H9 (cell line): ENCODE measurements around the gene MLKL. TPM values are rescaled to one million over a fixed set of nuclear protein-coding genes. Genes with fewer than 3 reads are reported as not detected.

ENCODE experiments used
- DNase-seq: peaks from one replicate; pipeline ENCODE4 v3.0.0-alpha.2; 2017
- H2AFZ ChIP-seq: one replicate; pipeline ENCODE4 v1.6.1; 2013; ENCODE audit warnings: mild to moderate bottlenecking, low read length, control low read depth, moderate library complexity
- H2AK5ac ChIP-seq: 2 replicates; pipeline ENCODE4 v1.6.1; 2013; ENCODE audit warnings: low read length, control low read depth, mixed read lengths; ENCODE audit not compliant: insufficient read length
- H2BK120ac ChIP-seq: one replicate; pipeline ENCODE4 v1.6.1; 2013; ENCODE audit warnings: low read depth, mild to moderate bottlenecking, low read length, control low read depth, inconsistent platforms; ENCODE audit not compliant: poor library complexity, severe bottlenecking
- H2BK12ac ChIP-seq: 2 replicates; pipeline ENCODE4 v1.6.1; 2013; ENCODE audit warnings: low read length, control low read depth, mixed read lengths, low read depth; ENCODE audit not compliant: insufficient read length
- H2BK15ac ChIP-seq: 2 replicates; pipeline ENCODE4 v1.6.1; 2013; ENCODE audit warnings: low read depth, low read length, control low read depth
- H2BK20ac ChIP-seq: one replicate; pipeline ENCODE4 v1.6.1; 2013; ENCODE audit warnings: low read depth, mild to moderate bottlenecking, low read length, control low read depth, inconsistent platforms; ENCODE audit not compliant: poor library complexity, severe bottlenecking
- H2BK5ac ChIP-seq: 2 replicates; pipeline ENCODE4 v1.6.1; 2013; ENCODE audit warnings: low read length, control low read depth, mixed read lengths; ENCODE audit not compliant: insufficient read length
- H3K14ac ChIP-seq: 2 replicates; pipeline ENCODE4 v1.6.1; 2013; ENCODE audit warnings: low read length, control low read depth; ENCODE audit not compliant: insufficient read depth
- H3K18ac ChIP-seq: 2 replicates; pipeline ENCODE4 v1.6.1; 2013; ENCODE audit warnings: low read depth, mild to moderate bottlenecking, mixed read lengths, low read length, control low read depth; ENCODE audit not compliant: insufficient read length
- H3K23ac ChIP-seq: 2 replicates; pipeline ENCODE4 v1.6.1; 2013; ENCODE audit warnings: low read length, control low read depth, mixed read lengths, low read depth; ENCODE audit not compliant: insufficient read length
- H3K23me2 ChIP-seq: 2 replicates; pipeline ENCODE4 v1.6.1; 2013; ENCODE audit warnings: low read depth, mild to moderate bottlenecking, mixed read lengths, low read length, control low read depth; ENCODE audit not compliant: insufficient read length, poor library complexity, severe bottlenecking
- H3K27ac ChIP-seq: 2 replicates; pipeline ENCODE4 v1.5.1; 2013; ENCODE audit warnings: low read length, control low read depth, mixed read lengths, low read depth; ENCODE audit not compliant: insufficient read length
- H3K27me3 ChIP-seq: 2 replicates; pipeline ENCODE4 v1.6.1; 2013; ENCODE audit warnings: low read length, control low read depth, inconsistent platforms; ENCODE audit not compliant: insufficient read depth
- H3K4ac ChIP-seq: 2 replicates; pipeline ENCODE4 v1.6.1; 2013; ENCODE audit warnings: low read depth, mild to moderate bottlenecking, control low read depth, inconsistent platforms, low read length, moderate library complexity
- H3K4me1 ChIP-seq: 2 replicates; pipeline ENCODE4 v1.6.1; 2013; ENCODE audit warnings: low read length, control low read depth, inconsistent platforms; ENCODE audit not compliant: insufficient read depth
- H3K4me2 ChIP-seq: 2 replicates; pipeline ENCODE4 v1.6.1; 2013; ENCODE audit warnings: low read length, control low read depth, mixed read lengths; ENCODE audit not compliant: insufficient read length, insufficient read depth
- H3K56ac ChIP-seq: 2 replicates; pipeline ENCODE4 v1.6.1; 2013; ENCODE audit warnings: low read depth, mild to moderate bottlenecking, mixed read lengths, low read length, control low read depth; ENCODE audit not compliant: insufficient read length
- H3K79me1 ChIP-seq: 2 replicates; pipeline ENCODE4 v1.6.1; 2013; ENCODE audit warnings: low read depth, mild to moderate bottlenecking, moderate library complexity, low read length, control low read depth, inconsistent platforms; ENCODE audit not compliant: insufficient read depth, poor library complexity, severe bottlenecking
- H3K79me2 ChIP-seq: 2 replicates; pipeline ENCODE4 v1.6.1; 2013; ENCODE audit warnings: low read length, control low read depth, inconsistent platforms; ENCODE audit not compliant: insufficient read depth
- H3K9ac ChIP-seq: 2 replicates; pipeline ENCODE4 v1.6.1; 2013; ENCODE audit warnings: low read length, control low read depth, mixed read lengths; ENCODE audit not compliant: insufficient read length; ENCODE audit errors: extremely low read depth
- H3K9me3 ChIP-seq: one replicate; pipeline ENCODE4 v1.6.1; 2013; ENCODE audit warnings: low read depth, low read length, inconsistent platforms; ENCODE audit not compliant: control insufficient read depth
- H3T11ph ChIP-seq: one replicate; pipeline ENCODE4 v1.6.1; 2013; ENCODE audit warnings: mild to moderate bottlenecking, low read length, control low read depth, inconsistent platforms
- H4K20me1 ChIP-seq: one replicate; pipeline ENCODE4 v1.6.1; 2013; ENCODE audit not compliant: control insufficient read depth, insufficient read length, insufficient read depth
- H4K5ac ChIP-seq: 2 replicates; pipeline ENCODE4 v1.6.1; 2013; ENCODE audit warnings: low read depth, mild to moderate bottlenecking, mixed read lengths, low read length, control low read depth; ENCODE audit not compliant: insufficient read length
- H4K8ac ChIP-seq: replicated peaks from 2 replicates; pipeline ENCODE4 v1.6.1; 2013; ENCODE audit warnings: low read length, control low read depth, mixed read lengths, low read depth; ENCODE audit not compliant: insufficient read length
- H4K91ac ChIP-seq: 2 replicates; pipeline ENCODE4 v1.6.1; 2013; ENCODE audit warnings: low read depth, mild to moderate bottlenecking, moderate library complexity, mixed read lengths, low read length, control low read depth; ENCODE audit not compliant: insufficient read length
- H3K27ac Mint-ChIP-seq, 3 experiments: 2 replicates in 2 of 3; 3 replicates in 1 of 3; pipeline ENCODE4 v1.8.0; 2020 to 2021; ENCODE audit warnings: mixed read lengths in 3 of 3, mild to moderate bottlenecking in 1 of 3, moderate library complexity in 1 of 3
- H3K27me3 Mint-ChIP-seq: 2 replicates; pipeline ENCODE4 v1.8.0; 2021; ENCODE audit warnings: low read depth, mild to moderate bottlenecking, moderate library complexity, mixed read lengths
- H3K36me3 Mint-ChIP-seq, 3 experiments: 2 replicates in 2 of 3; 3 replicates in 1 of 3; pipeline ENCODE4 v1.8.0; 2020 to 2021; ENCODE audit warnings: low read depth in 3 of 3, mixed read lengths in 3 of 3; ENCODE audit not compliant: insufficient read depth in 1 of 3
- H3K4me1 Mint-ChIP-seq, 2 experiments: 2 replicates each; pipeline ENCODE4 v1.8.0; 2020; ENCODE audit warnings: mixed read lengths in 2 of 2
- H3K4me3 Mint-ChIP-seq, 2 experiments: 2 replicates in 1 of 2; 3 replicates in 1 of 2; pipeline ENCODE4 v1.8.0; 2020 to 2021; ENCODE audit warnings: mild to moderate bottlenecking in 2 of 2, mixed read lengths in 2 of 2, moderate library complexity in 1 of 2
- H3K9me3 Mint-ChIP-seq, 2 experiments: 2 replicates in 1 of 2; 3 replicates in 1 of 2; pipeline ENCODE4 v1.8.0; 2020; ENCODE audit warnings: mild to moderate bottlenecking in 2 of 2, mixed read lengths in 2 of 2, moderate library complexity in 1 of 2
- WGBS: extraction: QIAGEN DNeasy Blood & Tissue Kit; methylation state at CpG from one replicate; pipeline ENCODE4 v1.1.7; 2013; ENCODE audit warnings: missing lambda C conversion rate, low lambda C conversion rate, mixed read lengths; ENCODE audit not compliant: insufficient read length; ENCODE audit errors: extremely low coverage; 5-methylcytosine and 5-hydroxymethylcytosine counted together
- total RNA-seq: library from RNA; stranded (reverse); gene quantifications from 2 replicates; pipeline ENCODE4 v1.2.1, GENCODE V29; 2021
- TF ChIP-seq, protein P1 (sequence below): fragments of 200-600 bp; sonication (generic); conservative IDR thresholded peaks from 3 replicates; pipeline ENCODE4 v1.8.0; 2021; ENCODE audit warnings: antibody characterized with exemption, mild to moderate bottlenecking

The MLKL gene
- total RNA-seq, 1 experiment from 2014 or later, result 0.37 TPM

DNA sequence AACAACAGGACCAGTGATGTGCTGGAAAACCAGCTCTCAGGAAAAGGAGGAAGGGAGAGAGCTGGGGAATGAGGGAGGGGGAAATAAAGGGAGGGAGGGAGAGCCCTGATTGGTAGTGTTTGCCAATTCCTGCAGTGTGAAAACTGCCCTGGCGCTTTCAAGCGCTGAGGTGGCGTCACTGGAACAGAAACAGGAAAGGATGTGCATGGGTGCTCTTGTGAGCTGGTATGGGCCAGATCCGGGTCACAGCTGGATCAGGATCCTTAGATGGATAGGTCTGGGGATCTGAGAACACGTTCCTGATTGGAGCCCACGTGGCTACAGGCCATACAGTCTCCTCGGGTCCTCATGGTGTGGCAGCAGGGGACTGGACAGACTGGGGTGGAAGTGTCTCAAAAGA lies 16.7 kb upstream of the MLKL start:
- no peak overlapping the region for H3K56ac ChIP-seq
- H3K23ac ChIP-seq, result no peak overlapping the region
- no peak overlapping the region for H3K9ac ChIP-seq
- no peak overlapping the region for H4K5ac ChIP-seq
- H2AK5ac ChIP-seq, result no peak overlapping the region
- H2BK5ac ChIP-seq, result no peak overlapping the region
- H3K27ac ChIP-seq, result no peak overlapping the region
- H3K23me2 ChIP-seq, result no peaks in the 10 kb centered on the region
- no peak overlapping the region for H2BK20ac ChIP-seq
- no peak overlapping the region; a peak in 2 of 7 replicates for H3K27ac Mint-ChIP-seq
- H3K4me1 ChIP-seq, result no peaks in the 10 kb centered on the region
- H2BK120ac ChIP-seq, result no peak overlapping the region
- no peaks in the 10 kb centered on the region for H3K4me1 Mint-ChIP-seq
- H3K4ac ChIP-seq, result no peak overlapping the region
- H2BK15ac ChIP-seq, result no peak overlapping the region
- H4K20me1 ChIP-seq, result no peaks in the 10 kb centered on the region
- no CpG with 5 or more reads among the region's 7 CpGs for WGBS
- no peak overlapping the region for H3T11ph ChIP-seq
- no peak overlapping the region for H3K14ac ChIP-seq
- H2AFZ ChIP-seq, result no peak overlapping the region
- H3K9me3 ChIP-seq, result no peaks in the 10 kb centered on the region
- no peaks in the 10 kb centered on the region for H3K79me1 ChIP-seq
- no peaks in the 10 kb centered on the region; the same call in 1 of the 2 replicates for H3K27me3 Mint-ChIP-seq
- H3K4me2 ChIP-seq, result no peak overlapping the region
- no peak overlapping the region for H3K4me3 Mint-ChIP-seq
- no peaks in the 10 kb centered on the region for H3K27me3 ChIP-seq
- peaks cover 0 to 5% (median 0%) of the 10 kb centered on the region in 3 experiments; a peak in 2 of 7 replicates for H3K36me3 Mint-ChIP-seq
- H4K91ac ChIP-seq, result no peak overlapping the region
- H4K8ac ChIP-seq, result no peak overlapping the region
- H2BK12ac ChIP-seq, result no peak overlapping the region
- H3K79me2 ChIP-seq, result no peaks in the 10 kb centered on the region
- no peak for DNase-seq
- TF ChIP-seq, protein P1, sequence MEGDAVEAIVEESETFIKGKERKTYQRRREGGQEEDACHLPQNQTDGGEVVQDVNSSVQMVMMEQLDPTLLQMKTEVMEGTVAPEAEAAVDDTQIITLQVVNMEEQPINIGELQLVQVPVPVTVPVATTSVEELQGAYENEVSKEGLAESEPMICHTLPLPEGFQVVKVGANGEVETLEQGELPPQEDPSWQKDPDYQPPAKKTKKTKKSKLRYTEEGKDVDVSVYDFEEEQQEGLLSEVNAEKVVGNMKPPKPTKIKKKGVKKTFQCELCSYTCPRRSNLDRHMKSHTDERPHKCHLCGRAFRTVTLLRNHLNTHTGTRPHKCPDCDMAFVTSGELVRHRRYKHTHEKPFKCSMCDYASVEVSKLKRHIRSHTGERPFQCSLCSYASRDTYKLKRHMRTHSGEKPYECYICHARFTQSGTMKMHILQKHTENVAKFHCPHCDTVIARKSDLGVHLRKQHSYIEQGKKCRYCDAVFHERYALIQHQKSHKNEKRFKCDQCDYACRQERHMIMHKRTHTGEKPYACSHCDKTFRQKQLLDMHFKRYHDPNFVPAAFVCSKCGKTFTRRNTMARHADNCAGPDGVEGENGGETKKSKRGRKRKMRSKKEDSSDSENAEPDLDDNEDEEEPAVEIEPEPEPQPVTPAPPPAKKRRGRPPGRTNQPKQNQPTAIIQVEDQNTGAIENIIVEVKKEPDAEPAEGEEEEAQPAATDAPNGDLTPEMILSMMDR, result no peak
- no peaks in the 10 kb centered on the region; a peak in 1 of 5 replicates for H3K9me3 Mint-ChIP-seq
- no peak overlapping the region for H3K18ac ChIP-seq
